ENCODE data around the gene IL4R. TPM values are rescaled to one million over a fixed set of nuclear protein-coding genes. Genes with fewer than 3 reads are reported as not detected.
A peak's percentile ranks its signal among the peaks of the same experiment; 100 is the strongest.

IL4R gene
- 79.3 TPM for polyA plus RNA-seq (2013, experiment 1 of 2)
- polyA plus RNA-seq (2013, experiment 2 of 2) = 85.4 TPM

DNA sequence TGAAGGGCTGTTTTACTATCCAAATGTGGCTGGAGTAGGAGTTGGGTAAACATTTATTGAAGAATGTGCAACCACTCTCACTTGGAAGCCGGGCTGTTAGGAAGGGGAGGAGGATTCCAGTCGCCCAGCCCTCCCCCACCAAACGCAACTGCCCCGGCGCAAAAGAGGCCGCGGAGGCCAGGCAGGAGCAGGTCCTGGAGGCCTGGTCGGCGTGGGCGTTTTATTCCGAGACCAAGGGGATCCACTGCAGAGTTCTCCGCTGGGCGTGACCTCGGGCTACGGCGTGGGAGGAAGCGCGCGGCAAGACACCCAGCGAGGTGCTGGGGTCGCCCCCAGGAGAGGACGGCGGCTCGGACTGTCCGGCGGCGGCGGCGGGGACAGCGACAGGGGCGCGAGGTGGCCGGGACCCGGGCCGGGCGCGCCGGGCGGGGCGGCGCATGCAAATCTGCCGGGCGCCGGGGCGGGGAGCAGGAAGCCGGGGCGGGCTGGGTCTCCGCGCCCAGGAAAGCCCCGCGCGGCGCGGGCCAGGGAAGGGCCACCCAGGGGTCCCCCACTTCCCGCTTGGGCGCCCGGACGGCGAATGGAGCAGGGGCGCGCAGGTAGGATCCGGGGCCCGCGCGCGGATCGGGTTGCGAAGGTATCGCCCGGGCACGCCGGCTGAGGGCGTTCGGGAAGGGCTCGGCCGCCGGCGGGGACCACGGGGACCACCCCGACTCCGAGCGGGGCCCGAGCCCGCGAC, at the start of gene IL4R:
IL4R (plus strand) TSS at position 553 of the 739 bp plus-strand sequence. CDS start 26,230 bp downstream, outside the sequence.
- under 1% methylated on average over 57 of the region's 85 CpGs for WGBS
- peak within 1 kb of the TSS; percentile 88 for H4K8ac ChIP-seq (ENCODE audit: low read length)
- H3K9ac ChIP-seq (ENCODE audit: low read length) = peak within 1 kb of the TSS; percentile 95
- peak within 1 kb of the TSS; percentile 95 for H2BK5ac ChIP-seq (ENCODE audit: low read depth, low read length, poor library complexity, severe bottlenecking)
- peak within 1 kb of the TSS; percentile 56 to 75 for H2BK12ac ChIP-seq (ENCODE audit: low read length in 2 of 2)
- peak within 1 kb of the TSS; percentile 98 for H2BK120ac ChIP-seq (ENCODE audit: low read depth, low read length)
- H3K23ac ChIP-seq (ENCODE audit: low read length in 2 of 2) = peak within 1 kb of the TSS; percentile 87 to 92
- peak; percentile 90 for DNase-seq
- H3K4me2 ChIP-seq (ENCODE audit: low read length, poor library complexity, severe bottlenecking) = peak within 1 kb of the TSS; percentile 81
- H3K18ac ChIP-seq (ENCODE audit: low read depth in 1 of 2, low read length in 2 of 2) = peak within 1 kb of the TSS; percentile 96 to 98
- peak within 1 kb of the TSS; percentile 97 for H4K91ac ChIP-seq (ENCODE audit: low read length)
- peak within 1 kb of the TSS; percentile 54 for H2AFZ ChIP-seq (ENCODE audit: low read depth, low read length)
- H3K79me1 ChIP-seq (replicated peaks; ENCODE audit: low read length, poor library complexity, severe bottlenecking) = no peaks in the 10 kb centered on the region
- H2AK5ac ChIP-seq (ENCODE audit: low read length, severe bottlenecking) = peak within 1 kb of the TSS; percentile 61
- H3K9me3 ChIP-seq (ENCODE audit: control insufficient read depth, low read length) = no peaks in the 10 kb centered on the region
- peak within 1 kb of the TSS; percentile 49 to 94 for H3K14ac ChIP-seq (ENCODE audit: low read length in 2 of 2)
- peak within 1 kb of the TSS; percentile 88 for H3K27ac ChIP-seq (ENCODE audit: low read length, poor library complexity, severe bottlenecking)
- H2BK15ac ChIP-seq (ENCODE audit: low read depth, poor library complexity, severe bottlenecking) = peak within 1 kb of the TSS; percentile 89
- H3K4ac ChIP-seq (ENCODE audit: low read depth in 1 of 2, low read length in 2 of 2) = peak within 1 kb of the TSS; percentile 96 to 97
- peak within 1 kb of the TSS; percentile 84 to 94 for H3K4me3 ChIP-seq (ENCODE audit: insufficient read depth in 1 of 2, low read depth in 1 of 2, low read length in 2 of 2)
- peaks cover under 1 to 3% of the 10 kb centered on the region in 2 experiments for H3K36me3 ChIP-seq (ENCODE audit: control insufficient read depth in 1 of 2, insufficient read depth in 2 of 2, low read depth in 1 of 2, low read length in 2 of 2)
- H3K27me3 ChIP-seq (ENCODE audit: control insufficient read depth in 1 of 2, insufficient read depth in 1 of 2, low read length in 2 of 2) = no peaks in the 10 kb centered on the region
- peaks cover 27% of the 10 kb centered on the region for H3K4me1 ChIP-seq (ENCODE audit: control insufficient read depth, insufficient read depth, low read depth, low read length)

DNA sequence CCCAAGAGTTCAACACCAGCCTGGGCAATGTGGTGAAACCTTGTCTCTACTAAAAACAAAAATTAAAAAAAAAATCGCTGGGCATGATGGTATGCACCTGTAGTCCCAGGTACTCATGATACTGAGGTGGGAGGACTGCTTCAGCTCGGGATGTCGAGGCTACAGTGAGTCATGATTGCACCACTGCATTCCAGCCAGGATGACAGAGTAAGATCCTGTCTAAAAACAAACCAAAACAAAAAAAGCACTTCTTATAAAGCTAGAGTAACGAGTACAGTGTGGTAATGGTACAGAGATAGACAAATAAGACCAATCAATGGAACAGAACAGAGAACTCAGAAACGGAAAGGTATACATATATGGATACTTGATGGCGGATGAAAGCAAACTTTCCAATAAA, 49.6 kb upstream of the IL4R start:
- H3K4me3 ChIP-seq (ENCODE audit: insufficient read depth in 1 of 2, low read depth in 1 of 2, low read length in 2 of 2) = no peak overlapping the region
- no peak overlapping the region for H4K8ac ChIP-seq (ENCODE audit: low read length)
- no peak overlapping the region for H2BK120ac ChIP-seq (ENCODE audit: low read depth, low read length)
- H3K14ac ChIP-seq (ENCODE audit: low read length in 2 of 2) = no peak overlapping the region
- no peak overlapping the region for H2AK5ac ChIP-seq (ENCODE audit: low read length, severe bottlenecking)
- no peak overlapping the region for H2BK12ac ChIP-seq (ENCODE audit: low read length in 2 of 2)
- peaks cover 0 to 2% of the 10 kb centered on the region in 2 experiments for H3K36me3 ChIP-seq (ENCODE audit: control insufficient read depth in 1 of 2, insufficient read depth in 2 of 2, low read depth in 1 of 2, low read length in 2 of 2)
- peaks cover 4% of the 10 kb centered on the region for H3K4me1 ChIP-seq (ENCODE audit: control insufficient read depth, insufficient read depth, low read depth, low read length)
- no peak overlapping the region for H2AFZ ChIP-seq (ENCODE audit: low read depth, low read length)
- H3K4me2 ChIP-seq (ENCODE audit: low read length, poor library complexity, severe bottlenecking) = no peak overlapping the region
- H2BK15ac ChIP-seq (ENCODE audit: low read depth, poor library complexity, severe bottlenecking) = no peak overlapping the region
- 39% methylated on average over 4 of the region's 6 CpGs for WGBS
- H3K27ac ChIP-seq (ENCODE audit: low read length, poor library complexity, severe bottlenecking) = no peak overlapping the region
- H3K4ac ChIP-seq (ENCODE audit: low read depth in 1 of 2, low read length in 2 of 2) = no peak overlapping the region
- no peaks in the 10 kb centered on the region for H3K9me3 ChIP-seq (ENCODE audit: control insufficient read depth, low read length)
- H3K79me1 ChIP-seq (replicated peaks; ENCODE audit: low read length, poor library complexity, severe bottlenecking) = peaks cover 19% of the 10 kb centered on the region
- no peak overlapping the region for H4K91ac ChIP-seq (ENCODE audit: low read length)
- no peaks in the 10 kb centered on the region for H3K27me3 ChIP-seq (ENCODE audit: control insufficient read depth in 1 of 2, insufficient read depth in 1 of 2, low read length in 2 of 2)
- H3K9ac ChIP-seq (ENCODE audit: low read length) = peak overlapping the region; percentile 41
- no peak overlapping the region for H3K18ac ChIP-seq (ENCODE audit: low read depth in 1 of 2, low read length in 2 of 2)
- H3K23ac ChIP-seq (ENCODE audit: low read length in 2 of 2) = no peak overlapping the region
- no peak overlapping the region for H2BK5ac ChIP-seq (ENCODE audit: low read depth, low read length, poor library complexity, severe bottlenecking)
- DNase-seq = peak; percentile 82

DNA sequence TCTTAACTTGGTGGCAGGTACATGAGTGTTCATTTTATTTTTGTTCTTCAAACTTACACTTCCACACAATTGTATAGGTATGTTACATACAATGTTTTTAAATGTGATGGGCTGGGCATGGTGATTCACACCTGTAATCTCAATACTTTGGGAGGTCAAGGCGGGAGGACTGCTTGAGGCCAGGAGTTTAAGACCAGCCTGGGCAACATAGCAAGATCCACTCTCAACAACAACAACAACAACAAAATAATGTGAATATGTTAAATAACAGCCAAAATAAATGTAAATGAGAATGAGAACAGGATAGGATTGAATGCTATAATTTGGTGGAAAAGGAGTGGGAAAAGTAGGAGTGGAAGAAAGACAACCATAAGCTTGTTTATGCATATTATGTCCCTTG, 47.8 kb upstream of the IL4R start:
- Histone ChIP-seq H3K14ac (ENCODE audit: low read length in 2 of 2) (no peak overlapping the region), H4K8ac (ENCODE audit: low read length) (no peak overlapping the region), H2AFZ (ENCODE audit: low read depth, low read length) (no peak overlapping the region), H2BK120ac (ENCODE audit: low read depth, low read length) (no peak overlapping the region), H3K79me1 (replicated peaks; ENCODE audit: low read length, poor library complexity, severe bottlenecking) (peaks cover 16% of the 10 kb centered on the region), H3K36me3 (ENCODE audit: control insufficient read depth in 1 of 2, insufficient read depth in 2 of 2, low read depth in 1 of 2, low read length in 2 of 2) (peaks cover 0 to 2% of the 10 kb centered on the region in 2 experiments), H3K9me3 (ENCODE audit: control insufficient read depth, low read length) (no peaks in the 10 kb centered on the region), H3K4me3 (ENCODE audit: insufficient read depth in 1 of 2, low read depth in 1 of 2, low read length in 2 of 2) (no peak overlapping the region), H4K91ac (ENCODE audit: low read length) (no peak overlapping the region), H3K18ac (ENCODE audit: low read depth in 1 of 2, low read length in 2 of 2) (no peak overlapping the region), H3K23ac (ENCODE audit: low read length in 2 of 2) (no peak overlapping the region), H2AK5ac (ENCODE audit: low read length, severe bottlenecking) (no peak overlapping the region), H2BK15ac (ENCODE audit: low read depth, poor library complexity, severe bottlenecking) (no peak overlapping the region), H3K9ac (ENCODE audit: low read length) (no peak overlapping the region), H2BK12ac (ENCODE audit: low read length in 2 of 2) (no peak overlapping the region), H3K4me2 (ENCODE audit: low read length, poor library complexity, severe bottlenecking) (no peak overlapping the region), H3K27me3 (ENCODE audit: control insufficient read depth in 1 of 2, insufficient read depth in 1 of 2, low read length in 2 of 2) (no peaks in the 10 kb centered on the region), H3K4ac (ENCODE audit: low read depth in 1 of 2, low read length in 2 of 2) (no peak overlapping the region), H2BK5ac (ENCODE audit: low read depth, low read length, poor library complexity, severe bottlenecking) (no peak overlapping the region), H3K27ac (ENCODE audit: low read length, poor library complexity, severe bottlenecking) (no peak overlapping the region), H3K4me1 (ENCODE audit: control insufficient read depth, insufficient read depth, low read depth, low read length) (peaks cover 4% of the 10 kb centered on the region)
- WGBS = no CpG with 5 or more reads among the region's 1 CpG
- DNase-seq = no peak

DNA sequence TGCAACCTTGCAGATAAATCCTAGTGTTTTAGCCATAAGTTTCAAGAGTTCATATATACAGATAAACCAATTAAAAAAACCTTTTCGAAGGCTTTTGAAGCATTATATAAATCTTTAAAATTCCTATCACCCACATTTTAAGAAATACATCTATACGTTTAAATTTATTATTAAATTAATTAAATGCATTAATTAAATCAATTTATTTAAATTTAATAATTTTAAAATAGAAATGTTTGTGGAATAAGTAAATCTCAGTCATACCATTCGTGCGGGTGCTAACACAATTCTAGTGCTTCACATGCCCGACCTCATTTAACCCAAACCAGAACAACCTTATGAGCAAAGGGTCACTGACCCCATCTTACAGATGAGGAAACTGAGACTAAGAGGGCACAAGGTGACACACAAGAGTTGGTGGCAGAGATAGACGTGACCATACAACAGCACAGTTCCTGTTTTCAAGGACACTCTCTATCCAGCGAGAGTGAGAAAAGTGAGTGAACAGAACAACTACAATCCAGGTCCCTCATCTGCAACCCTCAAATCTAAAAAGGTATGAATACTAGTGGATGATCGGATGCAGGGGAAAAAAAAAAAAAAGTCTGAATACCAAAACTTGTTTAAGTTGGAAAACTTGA, 46.6 kb upstream of the IL4R start:
- Histone ChIP-seq H2BK15ac (ENCODE audit: low read depth, poor library complexity, severe bottlenecking) (no peak overlapping the region), H3K23ac (ENCODE audit: low read length in 2 of 2) (no peak overlapping the region), H2BK5ac (ENCODE audit: low read depth, low read length, poor library complexity, severe bottlenecking) (no peak overlapping the region), H3K79me1 (replicated peaks; ENCODE audit: low read length, poor library complexity, severe bottlenecking) (peaks cover 12% of the 10 kb centered on the region), H2BK120ac (ENCODE audit: low read depth, low read length) (no peak overlapping the region), H3K4me3 (ENCODE audit: insufficient read depth in 1 of 2, low read depth in 1 of 2, low read length in 2 of 2) (peak overlapping the region in 1 of 2 experiments; percentile 91), H3K9me3 (ENCODE audit: control insufficient read depth, low read length) (no peaks in the 10 kb centered on the region), H4K8ac (ENCODE audit: low read length) (no peak overlapping the region), H3K27ac (ENCODE audit: low read length, poor library complexity, severe bottlenecking) (no peak overlapping the region), H3K9ac (ENCODE audit: low read length) (no peak overlapping the region), H4K91ac (ENCODE audit: low read length) (no peak overlapping the region), H2BK12ac (ENCODE audit: low read length in 2 of 2) (no peak overlapping the region), H3K4me1 (ENCODE audit: control insufficient read depth, insufficient read depth, low read depth, low read length) (peaks cover 4% of the 10 kb centered on the region), H3K4me2 (ENCODE audit: low read length, poor library complexity, severe bottlenecking) (no peak overlapping the region), H3K27me3 (ENCODE audit: control insufficient read depth in 1 of 2, insufficient read depth in 1 of 2, low read length in 2 of 2) (no peaks in the 10 kb centered on the region), H2AK5ac (ENCODE audit: low read length, severe bottlenecking) (no peak overlapping the region), H3K4ac (ENCODE audit: low read depth in 1 of 2, low read length in 2 of 2) (no peak overlapping the region), H2AFZ (ENCODE audit: low read depth, low read length) (no peak overlapping the region), H3K36me3 (ENCODE audit: control insufficient read depth in 1 of 2, insufficient read depth in 2 of 2, low read depth in 1 of 2, low read length in 2 of 2) (peaks cover 0 to 2% of the 10 kb centered on the region in 2 experiments), H3K18ac (ENCODE audit: low read depth in 1 of 2, low read length in 2 of 2) (no peak overlapping the region), H3K14ac (ENCODE audit: low read length in 2 of 2) (no peak overlapping the region)
- DNase-seq = no peak
- 76% methylated on average over 4 of the region's 8 CpGs for WGBS
